ENCODE measurements around the gene CCDC201. TPM values are rescaled to one million over a fixed set of nuclear protein-coding genes. Genes with fewer than 3 reads are reported as not detected.
"Not testable (repeated sequence)": the region's sequence is repeated elsewhere in the genome, so short reads cannot be mapped to it uniquely, and the experiment has no call there.

CCDC201 gene
- polyA plus RNA-seq, 1 of the 3 experiments (the other 2 are of a cell fraction) = not detected

GRCh38 chr7:45863715-45864114 lies 9.2 kb downstream of the CCDC201 start:
- Histone ChIP-seq H3K9me2 (no peaks in the 10 kb centered on the region), H3K4me1 (ENCODE audit: control insufficient read depth in 1 of 2, insufficient read depth in 2 of 2, low read depth in 1 of 2, low read length in 1 of 2) (no peaks in the 10 kb centered on the region; a peak in 1 of 4 replicates), H3K9ac (no peak overlapping the region), H3K27ac (ENCODE audit: low read depth in 2 of 2, low read length in 1 of 2) (no peak overlapping the region), H3K27me3 (ENCODE audit: insufficient read depth) (peaks cover 34% of the 10 kb centered on the region), H3K36me3 (replicated peaks in 1 of 2; ENCODE audit: control insufficient read depth in 1 of 2, insufficient read depth in 2 of 2, low read length in 1 of 2) (no peaks in the 10 kb centered on the region), H4K20me1 (ENCODE audit: insufficient read depth) (no peaks in the 10 kb centered on the region), H3K9me3 (no peaks in the 10 kb centered on the region), H3F3A (replicated peaks; ENCODE audit: insufficient read depth) (no peaks in the 10 kb centered on the region), H2AFZ (ENCODE audit: low read depth) (no peak overlapping the region), H3K79me2 (ENCODE audit: insufficient read depth) (no peaks in the 10 kb centered on the region), H3K4me2 (no peak overlapping the region), H3K4me3 (ENCODE audit: low read depth in 2 of 2, low read length in 1 of 2) (no peak overlapping the region)
- no peak for DNase-seq
- 41% methylated on average over 6 of the region's 9 CpGs for WGBS (ENCODE audit: low lambda C conversion rate)
- ChIA-PET CTCF (interaction anchor here (1.2 to 3.2 kb wide), 4 partner anchors 9 to 603 kb away, joined by 3 to 17 read pairs (median 3); partner anchors contain the start of gene CCDC201), POLR2A (no interaction called here)
- TF ChIP-seq USF1 (IDR thresholded peaks at IDR 0.05; ENCODE audit: borderline replicate concordance, low read depth) (no peak), YY1 (IDR thresholded peaks at IDR 0.05; ENCODE audit: low read depth) (no peak), SMC3 (IDR thresholded peaks at IDR 0.05; ENCODE audit: low read depth, low read length) (0 out of 2 replicates have a peak, but pooled peaks have one; percentile 10), GATA2 (CRISPR knock-in tag; IDR thresholded peaks at IDR 0.05) (no peak), PBX3 (IDR thresholded peaks at IDR 0.05) (no peak), RCOR1 (IDR thresholded peaks at IDR 0.05; ENCODE audit: low read length) (no peak), GABPA (IDR thresholded peaks at IDR 0.05; ENCODE audit: low read depth) (no peak), CHD2 (IDR thresholded peaks at IDR 0.05; ENCODE audit: low read length, partially characterized antibody) (no peak), FOSL2 (IDR thresholded peaks at IDR 0.05; ENCODE audit: borderline replicate concordance, low read depth) (no peak), RXRA (IDR thresholded peaks at IDR 0.05; ENCODE audit: borderline replicate concordance, low read depth) (no peak), CTCF (IDR thresholded peaks at IDR 0.05) (peak; percentile 44), ELF1 (IDR thresholded peaks at IDR 0.05) (no peak), RAD21 (IDR thresholded peaks at IDR 0.05; ENCODE audit: low read length) (no peak), NRF1 (IDR thresholded peaks at IDR 0.05; ENCODE audit: low read depth, low read length) (no peak)

- H2AFZ ChIP-seq (ENCODE audit: low read depth); POLR2A ChIA-PET; H3K9me3 ChIP-seq; H3K9me2 ChIP-seq; H3K4me2 ChIP-seq; CTCF ChIA-PET; H3K9ac ChIP-seq; H3F3A ChIP-seq (replicated peaks; ENCODE audit: insufficient read depth); H3K4me3 ChIP-seq (ENCODE audit: low read depth in 2 of 2, low read length in 1 of 2); H4K20me1 ChIP-seq (ENCODE audit: insufficient read depth); H3K4me1 ChIP-seq (ENCODE audit: control insufficient read depth in 1 of 2, insufficient read depth in 2 of 2, low read depth in 1 of 2, low read length in 1 of 2); DNase-seq; H3K27ac ChIP-seq (ENCODE audit: low read depth in 2 of 2, low read length in 1 of 2); H3K36me3 ChIP-seq (replicated peaks in 1 of 2; ENCODE audit: control insufficient read depth in 1 of 2, insufficient read depth in 2 of 2, low read length in 1 of 2); H3K79me2 ChIP-seq (ENCODE audit: insufficient read depth): not testable (repeated sequence)
- H3K27me3 ChIP-seq (ENCODE audit: insufficient read depth) = peaks cover 24% of the 10 kb centered on the region; the same call in 1 of the 2 replicates
- WGBS (ENCODE audit: low lambda C conversion rate) = 78% methylated on average over 4 of the region's 4 CpGs
These were observed 16.0 kb downstream of the CCDC201 start for GRCh38 chr7:45856888-45857287.

- H4K20me1 ChIP-seq (ENCODE audit: insufficient read depth); H3K9ac ChIP-seq; H3K9me3 ChIP-seq; H3K36me3 ChIP-seq (replicated peaks in 1 of 2; ENCODE audit: control insufficient read depth in 1 of 2, insufficient read depth in 2 of 2, low read length in 1 of 2); H3K27ac ChIP-seq (ENCODE audit: low read depth in 2 of 2, low read length in 1 of 2); H3F3A ChIP-seq (replicated peaks; ENCODE audit: insufficient read depth); DNase-seq; H2AFZ ChIP-seq (ENCODE audit: low read depth); H3K79me2 ChIP-seq (ENCODE audit: insufficient read depth); H3K4me2 ChIP-seq; H3K9me2 ChIP-seq; H3K4me3 ChIP-seq (ENCODE audit: low read depth in 2 of 2, low read length in 1 of 2); H3K4me1 ChIP-seq (ENCODE audit: control insufficient read depth in 1 of 2, insufficient read depth in 2 of 2, low read depth in 1 of 2, low read length in 1 of 2); POLR2A ChIA-PET: not testable (repeated sequence)
- CTCF ChIA-PET = interaction anchor here (3.0 to 3.6 kb wide), 2 partner anchors 9 to 699 kb away, joined by 17 to 56 read pairs; partner anchors contain the start of gene RAMP3
- peaks cover 17% of the 10 kb centered on the region; the same call in 1 of the 2 replicates for H3K27me3 ChIP-seq (ENCODE audit: insufficient read depth)
- WGBS (ENCODE audit: low lambda C conversion rate) = 23% methylated on average over 3 of the region's 3 CpGs
These were observed 17.2 kb downstream of the CCDC201 start for GRCh38 chr7:45855680-45856079.

GRCh38 chr7:45853491-45853890 lies 19.4 kb downstream of the CCDC201 start:
- H3K9ac ChIP-seq; POLR2A ChIA-PET; H3K4me1 ChIP-seq (ENCODE audit: control insufficient read depth in 1 of 2, insufficient read depth in 2 of 2, low read depth in 1 of 2, low read length in 1 of 2); H4K20me1 ChIP-seq (ENCODE audit: insufficient read depth); H3K4me2 ChIP-seq; H3F3A ChIP-seq (replicated peaks; ENCODE audit: insufficient read depth); DNase-seq; H3K79me2 ChIP-seq (ENCODE audit: insufficient read depth); H3K9me3 ChIP-seq; H3K4me3 ChIP-seq (ENCODE audit: low read depth in 2 of 2, low read length in 1 of 2); H3K27ac ChIP-seq (ENCODE audit: low read depth in 2 of 2, low read length in 1 of 2); H3K36me3 ChIP-seq (replicated peaks in 1 of 2; ENCODE audit: control insufficient read depth in 1 of 2, insufficient read depth in 2 of 2, low read length in 1 of 2); H2AFZ ChIP-seq (ENCODE audit: low read depth); H3K27me3 ChIP-seq (ENCODE audit: insufficient read depth); H3K9me2 ChIP-seq: not testable (repeated sequence)
- CTCF ChIA-PET = interaction anchor here (1.3 to 3.6 kb wide), 4 partner anchors 11 to 702 kb away, joined by 10 to 56 read pairs (median 14); partner anchors contain the start of gene RAMP3
- 53% methylated on average over 8 of the region's 8 CpGs for WGBS (ENCODE audit: low lambda C conversion rate)
